Measurements from ENCODE around the gene ECSCR.
A peak's percentile ranks its signal among the peaks of the same experiment; 100 is the strongest.
"Not testable (repeated sequence)": the region's sequence is repeated elsewhere in the genome, so short reads cannot be mapped to it uniquely, and the experiment has no call there.

ECSCR gene

GRCh38 chr5:139410121-139410992 is 52.2 kb downstream of the ECSCR start:
- DNase-seq: no peak

GRCh38 chr5:139409116-139409515 is 53.4 kb downstream of the ECSCR start:
- not testable (repeated sequence) for DNase-seq

GRCh38 chr5:139408191-139408590 is 54.4 kb downstream of the ECSCR start:
- DNase-seq: no peak

GRCh38 chr5:139407517-139407916 is 55.0 kb downstream of the ECSCR start:
- DNase-seq: no peak

GRCh38 chr5:139406963-139407362 is 55.6 kb downstream of the ECSCR start:
- no peak for DNase-seq

- DNase-seq: no peak
Measured at GRCh38 chr5:139404484-139404840, 58.1 kb downstream of the ECSCR start.

- DNase-seq: peak; percentile 61
Measured at GRCh38 chr5:139403787-139404483, 58.6 kb downstream of the ECSCR start, which contains the start of gene SPATA24. Gene SPATA24, minus strand, starts transcription at chr5:139404089. Its CDS starts 29 bp downstream, at chr5:139404060.

GRCh38 chr5:139403418-139403786 is 59.1 kb downstream of the ECSCR start:
- no peak for DNase-seq

- no peak for DNase-seq
Measured at GRCh38 chr5:139402561-139403158, 59.9 kb downstream of the ECSCR start.

- no peak for DNase-seq
Measured at GRCh38 chr5:139401546-139401945, 61.0 kb downstream of the ECSCR start.

GRCh38 chr5:139399501-139400121 is 62.9 kb downstream of the ECSCR start:
- no peak for DNase-seq

Data from NCI-H1417 treated with DMSO at 0.1 percent for 48 hours (cell line).